Heart right ventricle (tissue), 16 donors: ENCODE results near the gene ZC3H11A. TPM values are rescaled to one million over a fixed set of nuclear protein-coding genes. Genes with fewer than 3 reads are reported as not detected.
"Not testable (repeated sequence)": the region's sequence is repeated elsewhere in the genome, so short reads cannot be mapped to it uniquely, and the experiment has no call there.

Experiments used
- ATAC-seq, 8 donors: fragments of 200-7000 bp; cut with Tn5 transposase; one replicate each; pipeline ENCODE4 v1.9.1; 2020; ENCODE audit warnings: mild to moderate bottlenecking in 8 of 8, moderate library complexity in 8 of 8, moderate number of reproducible peaks in 1 of 8
- DNase-seq, 2 donors: peaks; one replicate each; pipeline ENCODE4 v3.0.0-alpha.2; 2020
- H3K27ac ChIP-seq, 10 donors: fragments of 200-600 bp; sonication (generic) in 2 of 10; one replicate each; pipeline versions ENCODE4 v1.5.0 to v1.8.0; 2020 to 2022; ENCODE audit warnings: mild to moderate bottlenecking in 3 of 10
- H3K27me3 ChIP-seq, 7 donors: fragments of 200-600 bp; one replicate each; pipeline ENCODE4 v1.8.0; 2021 to 2022; ENCODE audit warnings: mild to moderate bottlenecking in 2 of 7
- H3K36me3 ChIP-seq, 9 donors: fragments of 200-600 bp; sonication (generic) in 1 of 9; one replicate each; pipeline versions ENCODE4 v1.5.0 to v1.8.0; 2020 to 2022; ENCODE audit warnings: mild to moderate bottlenecking in 2 of 9
- H3K4me1 ChIP-seq, 9 donors: fragments of 200-600 bp; sonication (generic) in 1 of 9; one replicate each; pipeline versions ENCODE4 v1.5.0 to v1.8.0; 2020 to 2022; ENCODE audit warnings: mild to moderate bottlenecking in 4 of 9
- H3K4me3 ChIP-seq, 10 donors: fragments of 200-600 bp; sonication (generic) in 2 of 10; one replicate each; pipeline versions ENCODE4 v1.5.0 to v1.8.0; 2020 to 2022; ENCODE audit warnings: mild to moderate bottlenecking in 7 of 10, moderate library complexity in 2 of 10
- H3K9me3 ChIP-seq, 11 donors: fragments of 200-600 bp in 10 of 11; sonication (generic) in 2 of 11; one replicate each; pipeline versions ENCODE4 v1.5.0 to v1.8.0; 2013 to 2022; ENCODE audit warnings: mild to moderate bottlenecking in 2 of 11, control low read depth in 1 of 11, moderate library complexity in 1 of 11
- WGBS, 2 donors: extraction: QIAGEN DNeasy Blood & Tissue Kit; methylation state at CpG; one replicate each; pipeline ENCODE4 v1.1.7; 2013; ENCODE audit warnings: inconsistent platforms in 1 of 2; 5-methylcytosine and 5-hydroxymethylcytosine counted together
- intact Hi-C, 10 donors: fragments of 100-400 bp; cut with DNase I; formaldehyde crosslinking; loops; one replicate each; pipeline versions ENCODE4 v1.11.1 to v1.14.2; 2022
- polyA plus RNA-seq, 2 donors: library from polyadenylated mRNA; stranded (reverse); fragments of 200-250 nt; gene quantifications; one replicate each; pipeline ENCODE4 v1.2.3, GENCODE V29; 2013
- total RNA-seq, 10 donors: library from RNA; stranded (reverse); fragmentation: NEBNext Ultra II Directional in 3 of 10; extraction: Animal tissue kit (Norgen Biotek cat#: 25700) in 3 of 10; gene quantifications; one replicate each; pipeline versions ENCODE4 v1.2.1 to v1.2.4, GENCODE V29; 2021 to 2023
- TF ChIP-seq, protein P1 (sequence below), 9 donors: fragments of 200-600 bp; sonication (generic) in 2 of 9; IDR thresholded peaks; one replicate each; pipeline versions ENCODE4 v1.5.0 to v1.8.0; 2021 to 2022; ENCODE audit warnings: antibody characterized with exemption in 9 of 9, mild to moderate bottlenecking in 5 of 9, moderate library complexity in 1 of 9
- donor health status: Arrhythmogenic right ventricular cardiomyopathy.
- donor health status: ischemic (EF 13 %, LVEDD 7.1; RV severe dilation, severe dysfunction).
- donor health status: healthy with polysubstance abuse.
- donor health status: DM: no; HTN: yes; CAD: no.
- donor health status: DM: no; HTN: no; CAD: no.
- donor health status: ischemic (EF 25% LVEDD 6.9; RV normal size, moderate dysfunction).
- donor health status: ischemic (EF 25% LVEDD 5.7; RV mildly dilated, moderate dysfunction).
- donor health status: healthy.
- donor health status: DM: yes; HTN: yes; CAD: no.
- donor health status: Ischemic cardiomyopathy.
- donor health status: ischemic (EF 35%, LVEDD 5.7; RV mildly dilated, moderate dysfunction).
- donor health status: nonischemic (EF 11% LVEDD 7.7; RV severe dilation, severe dysfunction).
- donor health status: DM: yes; HTN: yes; CAD: no.
- donor health status: PGD.
- donor health status: ischemic (EF 29% LVEDD 5.4; RV normal size, mild dysfunction).
- donor health status: nonischemic (EF 23%, LVEDD 6.1; RV moderate dilation, normal function).

Gene ZC3H11A
- total and polyA plus RNA-seq, 12 donors = 25.3 to 63.8 (median 41.9) TPM

DNA sequence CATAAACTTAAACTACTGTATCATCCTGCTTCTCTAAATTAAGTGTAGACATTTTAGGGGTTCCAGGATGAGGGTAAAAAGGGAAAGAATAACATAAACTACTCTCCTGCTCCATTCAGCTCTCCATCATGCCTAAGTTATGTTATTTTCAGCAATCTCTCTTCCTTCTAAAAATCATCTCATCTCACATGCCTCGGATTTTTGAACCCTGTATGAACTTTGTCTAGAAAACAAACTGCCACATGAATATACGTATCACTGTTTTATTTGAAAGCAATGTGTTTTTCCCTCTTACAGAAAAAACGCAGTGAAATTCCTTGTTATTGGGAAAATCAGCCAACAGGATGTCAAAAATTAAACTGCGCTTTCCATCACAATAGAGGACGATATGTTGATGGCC lies 32.6 kb downstream of the ZC3H11A start:
- 88 to 89% methylated on average over 5 of the region's 5 CpGs for WGBS, 2 donors

GRCh38 chr1:203828503-203828902 lies 33.1 kb downstream of the ZC3H11A start:
- intact Hi-C loops = no loop called here
- 35 to 64% methylated on average over 1 of the region's 1 CpG for WGBS, 2 donors
- no peaks in the 10 kb centered on the region for H3K27me3 ChIP-seq
- no peak for DNase-seq
- peaks cover 0 to 100% (median 71%) of the 10 kb centered on the region in 9 donors for H3K36me3 ChIP-seq
- TF ChIP-seq, protein P1, sequence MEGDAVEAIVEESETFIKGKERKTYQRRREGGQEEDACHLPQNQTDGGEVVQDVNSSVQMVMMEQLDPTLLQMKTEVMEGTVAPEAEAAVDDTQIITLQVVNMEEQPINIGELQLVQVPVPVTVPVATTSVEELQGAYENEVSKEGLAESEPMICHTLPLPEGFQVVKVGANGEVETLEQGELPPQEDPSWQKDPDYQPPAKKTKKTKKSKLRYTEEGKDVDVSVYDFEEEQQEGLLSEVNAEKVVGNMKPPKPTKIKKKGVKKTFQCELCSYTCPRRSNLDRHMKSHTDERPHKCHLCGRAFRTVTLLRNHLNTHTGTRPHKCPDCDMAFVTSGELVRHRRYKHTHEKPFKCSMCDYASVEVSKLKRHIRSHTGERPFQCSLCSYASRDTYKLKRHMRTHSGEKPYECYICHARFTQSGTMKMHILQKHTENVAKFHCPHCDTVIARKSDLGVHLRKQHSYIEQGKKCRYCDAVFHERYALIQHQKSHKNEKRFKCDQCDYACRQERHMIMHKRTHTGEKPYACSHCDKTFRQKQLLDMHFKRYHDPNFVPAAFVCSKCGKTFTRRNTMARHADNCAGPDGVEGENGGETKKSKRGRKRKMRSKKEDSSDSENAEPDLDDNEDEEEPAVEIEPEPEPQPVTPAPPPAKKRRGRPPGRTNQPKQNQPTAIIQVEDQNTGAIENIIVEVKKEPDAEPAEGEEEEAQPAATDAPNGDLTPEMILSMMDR (IDR thresholded peaks at IDR 0.05) = no peak
- ATAC-seq = no peak
- H3K4me3 ChIP-seq = no peak overlapping the region
- H3K4me1 ChIP-seq = peaks cover 0 to 22% (median 0%) of the 10 kb centered on the region in 9 donors
- H3K27ac ChIP-seq = peak overlapping the region in 1 of 10 donors; percentile 46
- H3K9me3 ChIP-seq = no peaks in the 10 kb centered on the region

More for the DNA sequence above, 32.6 kb downstream of the ZC3H11A start:
- TF ChIP-seq, protein P1 (IDR thresholded peaks at IDR 0.05) = no peak
- peaks cover 0 to 22% (median 0%) of the 10 kb centered on the region in 9 donors for H3K4me1 ChIP-seq
- ATAC-seq (no peak), DNase-seq (no peak)
- H3K36me3 ChIP-seq = peaks cover 0 to 100% (median 69%) of the 10 kb centered on the region in 9 donors
- H3K9me3 ChIP-seq = no peaks in the 10 kb centered on the region
- no peaks in the 10 kb centered on the region for H3K27me3 ChIP-seq
- intact Hi-C loops = no loop called here
- H3K27ac ChIP-seq = peak overlapping the region in 1 of 10 donors; percentile 46
- H3K4me3 ChIP-seq = no peak overlapping the region

DNA sequence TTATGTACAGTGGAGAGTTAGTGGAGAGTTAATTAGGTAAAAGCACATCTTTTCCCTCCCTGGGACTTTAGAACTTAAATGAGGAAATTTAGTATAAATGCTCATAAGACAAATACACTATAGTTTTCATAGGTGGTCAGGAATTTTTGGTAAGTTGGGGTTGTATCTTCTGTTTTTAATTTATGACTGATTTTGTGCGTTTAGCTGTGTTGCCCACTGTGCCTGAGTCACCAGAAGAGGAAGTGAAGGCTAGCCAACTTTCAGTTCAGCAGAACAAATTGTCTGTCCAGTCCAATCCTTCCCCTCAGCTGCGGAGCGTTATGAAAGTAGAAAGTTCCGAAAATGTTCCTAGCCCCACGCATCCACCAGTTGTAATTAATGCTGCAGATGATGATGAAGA lies 33.8 kb downstream of the ZC3H11A start:
- DNase-seq, H3K9me3 ChIP-seq, H3K27me3 ChIP-seq, H3K4me3 ChIP-seq, intact Hi-C loops: not testable (repeated sequence)
- peaks cover 0 to 100% (median 73%) of the 10 kb centered on the region in 9 donors for H3K36me3 ChIP-seq
- peak in 5 of 8 donors; percentile 47 to 76 (median 62) for ATAC-seq
- peak overlapping the region in 2 of 10 donors; percentile 17 to 49 for H3K27ac ChIP-seq
- peaks cover 0 to 22% (median 0%) of the 10 kb centered on the region in 9 donors for H3K4me1 ChIP-seq
- WGBS, 2 donors = 56 to 72% methylated on average over 5 of the region's 5 CpGs

- WGBS, 2 donors = 96 to 100% methylated on average over 3 of the region's 3 CpGs
- intact Hi-C loops = loop anchor here in 1 of 10 donors (10.0 kb wide), 1 partner anchor 111 kb away; no protein-coding TSS in a partner anchor
- Histone ChIP-seq H3K4me1 (peaks cover 0 to 14% (median 6%) of the 10 kb centered on the region in 9 donors), H3K4me3 (no peak overlapping the region), H3K36me3 (peaks cover 0 to 100% (median 78%) of the 10 kb centered on the region in 9 donors), H3K27me3 (no peaks in the 10 kb centered on the region), H3K27ac (no peak overlapping the region), H3K9me3 (no peaks in the 10 kb centered on the region)
- ATAC-seq (no peak), DNase-seq (no peak)
- TF ChIP-seq, protein P1 (IDR thresholded peaks at IDR 0.05) = no peak
These were observed 40.1 kb downstream of the ZC3H11A start for GRCh38 chr1:203835476-203835875.

DNA sequence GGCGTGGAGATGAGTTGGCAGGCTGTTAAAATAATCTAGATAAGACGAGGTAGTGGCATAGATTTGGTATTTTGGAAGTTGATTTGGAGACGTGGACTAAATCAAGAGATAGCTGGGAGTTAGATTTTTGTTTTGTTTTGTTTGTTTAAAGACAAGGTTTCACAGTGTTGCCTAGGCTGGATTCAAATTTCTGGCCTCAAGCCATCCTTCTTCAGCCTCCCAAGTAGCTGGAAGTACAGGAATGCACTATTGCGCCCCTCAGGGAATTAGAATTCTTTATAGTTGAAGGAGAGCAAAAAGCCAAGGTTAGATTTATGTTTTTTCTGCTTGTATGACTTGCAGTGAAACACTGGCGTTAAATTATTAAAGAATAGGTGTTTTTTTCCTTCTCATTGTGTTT lies 43.7 kb downstream of the ZC3H11A start:
- ATAC-seq = peak in 2 of 8 donors; percentile 61 to 68
- Histone ChIP-seq H3K36me3 (peaks cover 0 to 100% (median 53%) of the 10 kb centered on the region in 9 donors), H3K4me3 (no peak overlapping the region), H3K9me3 (no peaks in the 10 kb centered on the region), H3K27me3 (no peaks in the 10 kb centered on the region), H3K4me1 (peaks cover 0 to 14% (median 4%) of the 10 kb centered on the region in 9 donors), H3K27ac (no peak overlapping the region)
- WGBS, 2 donors = 42 to 53% methylated on average over 5 of the region's 5 CpGs
- TF ChIP-seq, protein P1 (IDR thresholded peaks at IDR 0.05) = no peak
- intact Hi-C loops = loop anchor here in 1 of 10 donors (10.0 kb wide), 1 partner anchor 114 kb away; no protein-coding TSS in a partner anchor
- no peak for DNase-seq
